GM18526 (cell line): Measurements from ENCODE around the gene SIGLECL1.

Experiments
- POLR2A ChIP-seq: IDR thresholded peaks from 3 replicates; pipeline ENCODE4 v1.6.1; 2011; ENCODE audit not compliant: insufficient read length; ENCODE audit errors: extremely low read depth

SIGLECL1 gene

DNA sequence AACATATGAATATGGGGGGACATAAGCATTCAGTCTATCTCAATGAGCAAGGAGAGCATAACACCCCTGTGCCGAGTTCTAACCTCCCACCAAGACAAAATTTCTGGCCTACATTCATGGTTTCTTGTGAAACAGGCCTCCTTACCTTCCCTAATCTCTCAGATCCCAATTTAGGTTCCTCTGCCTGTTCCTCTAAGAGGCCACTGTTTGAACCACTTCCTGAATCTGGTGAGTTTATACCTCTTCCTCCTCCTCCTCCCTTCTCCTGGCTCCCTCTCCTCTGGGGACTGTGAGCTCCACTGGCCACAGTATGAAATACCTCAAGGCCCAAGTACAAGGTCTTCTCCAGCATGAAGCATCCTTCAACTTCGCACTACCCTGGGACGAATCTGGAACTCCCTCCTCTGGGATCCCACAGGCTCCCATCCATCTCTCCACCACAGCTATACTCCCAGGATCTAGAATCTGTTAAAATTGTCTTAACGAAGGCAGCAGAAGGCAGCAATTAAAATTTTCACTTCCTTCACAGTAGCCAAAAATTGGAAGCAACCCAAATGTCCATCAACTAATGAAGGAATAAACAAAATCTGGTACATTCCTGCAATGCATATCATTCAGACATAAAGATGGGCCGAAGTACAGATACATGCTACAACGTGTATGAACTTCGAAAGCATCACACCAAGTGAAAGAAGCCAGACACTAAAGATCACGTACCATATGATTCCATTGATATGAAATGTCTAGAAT lies 7.8 kb upstream of the SIGLECL1 start:
- TF ChIP-seq POLR2A: no peak

- no peak for TF ChIP-seq POLR2A
Observed at GRCh38 chr19:51246164-51246552, 4.7 kb upstream of the SIGLECL1 start.

DNA sequence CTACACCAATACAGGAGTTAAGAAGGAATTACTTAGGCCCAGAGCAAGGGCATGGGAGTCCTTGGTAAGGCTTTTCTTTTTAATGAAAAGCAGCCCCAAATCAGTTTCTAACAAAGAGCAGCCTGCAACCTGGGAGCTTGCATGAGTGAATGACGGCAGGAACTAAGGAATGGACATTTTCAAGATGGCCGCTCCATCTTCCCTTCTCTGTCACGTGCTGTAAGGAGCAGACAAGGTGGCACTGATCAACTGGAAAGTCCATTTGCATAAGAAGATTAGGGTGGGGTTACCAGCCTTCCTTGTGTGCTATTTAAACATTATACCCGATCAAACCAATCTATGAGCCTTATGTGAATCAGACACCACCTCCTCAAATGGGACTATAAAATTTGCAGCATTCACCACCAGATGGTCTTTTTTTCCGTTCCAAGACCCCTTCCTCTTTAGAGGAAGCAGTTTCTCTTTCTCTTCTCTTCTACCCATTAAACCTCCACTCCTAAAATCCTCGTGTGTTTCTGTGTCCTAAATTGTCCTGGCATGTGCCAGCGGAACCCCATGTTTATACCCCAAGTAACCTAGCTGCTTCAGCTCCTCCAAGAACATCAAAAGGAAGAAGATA lies 2.8 kb upstream of the SIGLECL1 start:
- no peak for TF ChIP-seq POLR2A

DNA sequence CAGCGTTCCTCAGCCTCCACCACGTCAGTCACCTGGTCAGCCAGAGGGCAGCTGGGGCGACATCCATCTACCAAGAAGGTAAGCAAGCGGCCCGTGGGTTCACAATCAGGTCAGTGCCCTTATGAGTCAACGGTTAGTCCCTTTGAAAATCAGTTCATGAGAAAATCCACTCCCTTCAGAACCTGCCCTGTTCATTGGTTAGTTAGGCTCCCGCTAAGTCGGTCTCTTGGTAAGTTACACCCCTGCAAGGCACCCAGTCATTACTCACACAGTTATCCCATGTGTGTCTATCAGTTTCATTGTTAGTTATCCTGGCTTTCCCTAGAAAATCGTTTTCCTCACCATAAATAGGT lies 564 bp downstream of the SIGLECL1 start:
- TF ChIP-seq POLR2A: no peak

DNA sequence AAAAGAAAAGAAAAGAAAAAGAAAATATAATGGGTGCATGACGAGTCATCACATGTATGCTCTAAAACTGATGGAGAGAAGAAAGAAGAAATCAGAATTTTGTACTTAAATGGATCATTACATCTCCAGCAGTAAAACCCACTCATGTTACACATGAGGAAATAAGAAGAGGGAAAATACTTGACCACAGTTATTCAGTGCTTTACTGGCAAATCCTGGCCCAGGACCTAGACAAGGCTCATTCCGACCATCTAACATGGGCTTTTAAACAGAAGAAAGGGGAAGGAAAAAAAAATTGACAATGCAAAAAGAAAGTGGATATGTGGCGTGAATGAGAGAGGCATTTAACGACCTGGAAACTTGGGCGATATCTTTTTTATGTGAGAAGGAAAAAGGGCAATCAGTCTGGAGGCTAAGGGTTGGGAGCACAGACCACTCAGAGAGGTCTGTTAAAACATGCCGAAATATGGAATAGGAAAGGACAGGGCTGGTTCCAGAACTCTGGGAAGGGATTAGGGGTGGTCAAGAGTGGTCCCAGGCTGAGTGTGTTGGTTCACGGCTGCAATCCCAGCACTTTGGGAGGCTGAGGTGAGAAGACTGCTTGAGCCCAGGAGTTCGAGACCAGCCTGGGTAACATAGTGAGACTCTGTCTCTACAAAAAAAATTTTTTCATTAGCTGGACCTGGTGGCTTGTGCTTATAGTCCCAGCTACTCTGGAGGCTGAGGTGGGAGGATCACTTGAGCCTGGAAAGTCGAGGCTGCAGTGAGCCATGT lies 1.6 kb downstream of the SIGLECL1 start:
- no peak for TF ChIP-seq POLR2A

DNA sequence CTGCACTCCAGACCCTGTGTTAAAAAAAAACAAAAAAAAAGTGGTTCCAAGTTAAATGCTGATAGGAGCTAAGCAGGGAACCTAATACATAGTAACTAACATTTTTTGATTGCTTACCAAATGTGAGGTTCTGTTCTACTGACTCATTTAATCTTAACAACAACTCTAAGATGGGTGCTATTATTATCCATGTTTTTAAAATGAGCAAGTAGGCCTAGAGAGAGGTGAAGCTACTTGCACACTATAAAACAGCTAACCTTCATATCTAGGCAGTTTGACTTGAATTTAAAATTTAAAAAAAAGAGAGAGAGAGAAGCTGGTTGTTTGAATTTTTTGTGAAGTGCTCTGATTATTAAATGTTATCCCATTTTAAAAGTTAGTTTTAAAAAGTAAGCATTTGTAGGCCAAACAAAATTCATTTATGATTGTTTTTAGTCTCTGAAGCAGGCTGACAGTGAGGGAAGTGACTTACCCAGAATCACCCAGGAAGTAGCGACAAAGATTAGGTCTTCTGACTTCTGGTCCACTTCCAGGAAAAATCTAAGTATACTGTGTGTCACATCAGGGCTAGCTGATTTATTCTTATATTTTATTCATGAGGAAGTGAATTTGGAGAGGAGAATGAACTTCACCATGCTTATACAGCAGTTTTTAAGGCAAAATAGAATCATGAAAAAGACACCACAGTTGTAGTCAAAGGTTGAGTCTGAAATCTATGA lies 2.4 kb downstream of the SIGLECL1 start:
- TF ChIP-seq POLR2A: no peak

GRCh38 chr19:51256155-51256625 lies 5.3 kb downstream of the SIGLECL1 start:
- TF ChIP-seq POLR2A: no peak

GRCh38 chr19:51257471-51257870 lies 6.6 kb downstream of the SIGLECL1 start:
- no peak for TF ChIP-seq POLR2A

- no peak for TF ChIP-seq POLR2A
Observed at GRCh38 chr19:51258165-51259160, 7.6 kb downstream of the SIGLECL1 start.

DNA sequence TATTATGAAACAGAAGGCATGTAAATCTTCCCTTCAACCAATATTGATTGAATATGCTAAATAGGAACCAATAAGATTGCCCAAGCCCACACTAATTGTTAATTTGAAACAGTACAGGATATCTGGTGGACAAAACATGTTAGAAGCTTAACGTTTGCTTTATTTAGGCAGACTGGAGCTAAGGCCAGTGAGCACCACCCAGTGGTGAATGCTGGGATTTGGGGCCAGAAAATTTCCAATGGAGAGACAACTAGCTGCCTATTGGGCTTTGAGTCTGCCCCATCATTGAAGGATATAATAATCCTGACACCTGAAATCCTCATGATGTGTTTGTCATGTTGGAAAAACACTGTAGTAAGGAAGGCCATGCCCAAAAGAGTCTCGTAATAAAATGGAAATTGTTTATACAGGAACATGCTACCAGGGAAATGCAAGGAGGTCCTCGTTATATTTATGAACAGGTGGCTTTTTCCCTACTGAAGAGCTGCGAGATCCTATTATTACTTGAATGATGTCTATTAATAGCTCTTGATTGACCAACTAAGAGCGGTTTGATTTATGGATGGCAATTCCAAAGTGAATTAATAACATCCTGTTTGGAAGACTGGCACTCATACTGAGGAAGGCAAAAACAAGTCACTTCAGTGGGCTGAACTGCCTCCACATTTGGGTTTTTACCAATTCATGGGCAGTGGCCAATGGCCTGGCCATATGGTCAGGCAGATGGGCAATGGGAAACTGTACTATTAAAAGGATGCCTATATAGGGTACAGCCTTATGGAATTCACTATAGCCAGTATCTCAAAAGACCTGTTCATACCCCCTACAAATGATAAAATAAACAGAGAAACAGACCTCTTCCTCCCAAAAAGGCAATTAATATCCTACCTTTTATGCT lies 8.7 kb downstream of the SIGLECL1 start:
- no peak for TF ChIP-seq POLR2A

- TF ChIP-seq POLR2A: no peak
Observed at GRCh38 chr19:51263808-51264207, 12.9 kb downstream of the SIGLECL1 start.

GRCh38 chr19:51271067-51271466 lies 20.2 kb downstream of the SIGLECL1 start:
- no peak for TF ChIP-seq POLR2A

DNA sequence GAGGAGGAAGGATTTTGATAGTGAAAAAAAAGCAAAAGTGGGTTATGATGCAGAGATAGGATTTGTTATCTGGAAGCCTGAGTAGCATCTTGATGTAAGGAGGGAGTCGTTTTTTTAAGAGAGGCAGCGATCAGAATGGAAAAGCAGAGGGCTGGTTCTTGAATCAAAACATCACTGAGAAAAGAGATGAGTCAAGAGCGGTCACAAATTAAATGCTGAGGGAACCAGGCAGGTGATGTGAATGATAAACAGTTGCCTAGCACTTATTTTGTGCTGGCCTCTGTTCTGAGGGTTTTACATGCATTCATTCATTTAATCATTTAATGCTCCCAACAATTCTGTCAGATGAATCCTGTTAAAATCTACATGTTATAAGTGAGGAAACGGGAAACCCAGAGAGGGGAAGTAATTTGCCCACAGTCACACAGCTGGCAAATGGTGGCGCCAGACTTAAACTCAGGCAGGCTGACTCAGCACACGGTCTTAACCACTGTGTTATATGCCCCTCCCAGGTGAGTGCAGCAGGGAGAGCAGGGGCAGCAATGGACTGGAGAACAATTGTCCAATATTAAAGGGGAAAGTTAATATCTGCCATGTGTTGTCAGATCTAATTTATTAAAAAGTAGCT lies 21.4 kb downstream of the SIGLECL1 start:
- no peak for TF ChIP-seq POLR2A
